GM18907 (cell line): ENCODE results near the gene ACLY.
"Not testable (repeated sequence)": the region's sequence is repeated elsewhere in the genome, so short reads cannot be mapped to it uniquely, and the experiment has no call there.

ENCODE experiments used
- ATAC-seq: cut with Tn5 transposase; IDR thresholded peaks from one replicate; pipeline ENCODE4 v1.9.1; 2021; ENCODE audit warnings: mild to moderate bottlenecking, moderate library complexity; ENCODE audit not compliant: unreplicated experiment

Gene ACLY

GRCh38 chr17:41912925-41913324, 5.8 kb downstream of the ACLY start:
- ATAC-seq: no peak

- no peak for ATAC-seq
These were observed 7.9 kb downstream of the ACLY start for GRCh38 chr17:41910701-41911391.

- ATAC-seq: no peak
These were observed 9.7 kb downstream of the ACLY start for GRCh38 chr17:41909088-41909487.

GRCh38 chr17:41907633-41908539, 10.9 kb downstream of the ACLY start:
- ATAC-seq: no peak

- no peak for ATAC-seq
These were observed 11.6 kb downstream of the ACLY start for GRCh38 chr17:41907185-41907556.

- ATAC-seq: no peak
These were observed 12.1 kb downstream of the ACLY start for GRCh38 chr17:41906465-41907184.

GRCh38 chr17:41905172-41905571, 13.6 kb downstream of the ACLY start:
- ATAC-seq: no peak

GRCh38 chr17:41904242-41904841, 14.4 kb downstream of the ACLY start:
- ATAC-seq: no peak

- no peak for ATAC-seq
These were observed 17.1 kb downstream of the ACLY start for GRCh38 chr17:41901646-41902045.

GRCh38 chr17:41896726-41897125, 22.0 kb downstream of the ACLY start:
- no peak for ATAC-seq

GRCh38 chr17:41895617-41896016, 23.1 kb downstream of the ACLY start:
- ATAC-seq: no peak

- ATAC-seq: no peak
These were observed 23.9 kb downstream of the ACLY start for GRCh38 chr17:41894791-41895331.

GRCh38 chr17:41893384-41893783, 25.4 kb downstream of the ACLY start:
- no peak for ATAC-seq

GRCh38 chr17:41892021-41892376, 26.8 kb downstream of the ACLY start:
- no peak for ATAC-seq

GRCh38 chr17:41891135-41892020, 27.4 kb downstream of the ACLY start:
- no peak for ATAC-seq

- no peak for ATAC-seq
These were observed 30.3 kb downstream of the ACLY start for GRCh38 chr17:41888332-41888965.

- no peak for ATAC-seq
These were observed 33.0 kb downstream of the ACLY start for GRCh38 chr17:41885733-41886132.

- ATAC-seq: no peak
These were observed 36.0 kb downstream of the ACLY start for GRCh38 chr17:41882756-41883155.

- no peak for ATAC-seq
These were observed 38.6 kb downstream of the ACLY start for GRCh38 chr17:41880130-41880529.

GRCh38 chr17:41874293-41874670, 44.5 kb downstream of the ACLY start:
- ATAC-seq: not testable (repeated sequence)
